HG02798 (cell line): ENCODE measurements around the gene GDPGP1.
"Not testable (repeated sequence)": the region's sequence is repeated elsewhere in the genome, so short reads cannot be mapped to it uniquely, and the experiment has no call there.

Experiments used
- ATAC-seq: cut with Tn5 transposase; IDR thresholded peaks from one replicate; pipeline ENCODE4 v1.9.1; 2021; ENCODE audit warnings: mild to moderate bottlenecking; ENCODE audit not compliant: unreplicated experiment, poor library complexity

The GDPGP1 gene

DNA sequence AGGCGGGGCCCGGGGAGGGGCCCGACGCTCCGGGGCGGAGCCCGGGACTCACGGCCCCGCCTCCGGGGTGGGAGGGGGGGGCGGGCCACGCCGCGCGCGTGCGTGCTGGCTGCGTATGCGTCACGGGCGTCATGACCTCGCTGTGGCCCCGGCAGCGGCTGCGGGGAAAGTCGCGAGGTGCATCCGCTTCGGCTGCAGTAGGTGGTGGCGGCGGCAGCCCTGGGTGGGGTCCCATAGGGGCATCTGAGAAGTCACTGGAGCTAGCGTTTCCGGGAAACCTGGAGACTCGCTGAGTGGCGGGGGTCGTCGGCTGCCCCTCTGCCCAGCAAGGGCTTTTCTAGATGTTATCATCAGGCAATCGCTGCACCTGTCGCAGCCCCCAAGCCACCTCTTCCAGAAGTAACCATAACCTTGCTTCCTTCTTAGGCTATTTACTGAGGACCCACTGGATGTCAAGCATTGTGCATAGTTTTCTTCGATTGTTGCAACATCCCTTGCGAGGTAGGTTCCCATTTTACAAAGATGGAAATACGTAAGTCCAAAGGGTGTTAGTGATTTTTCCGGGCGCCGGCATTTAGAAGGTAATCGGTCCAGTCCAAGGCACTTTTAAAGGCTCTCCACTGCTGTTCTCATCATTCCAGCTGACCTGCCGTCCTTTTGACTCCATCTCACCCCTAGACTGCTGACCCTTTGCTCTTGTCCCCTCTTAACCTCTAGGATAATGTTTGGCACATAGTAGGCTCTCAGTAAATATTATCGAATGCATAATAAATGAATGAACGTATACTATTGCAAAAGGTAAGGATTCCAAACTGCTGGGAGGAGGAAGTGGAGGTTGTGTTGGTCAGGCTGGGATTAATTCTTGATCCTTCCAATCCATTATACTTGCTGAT lies at the start of gene GDPGP1:
Gene GDPGP1 (plus strand): TSS at position 114 of the 893 bp plus-strand sequence. CDS start 6,700 bp downstream, outside the sequence.
- ATAC-seq: no peak

DNA sequence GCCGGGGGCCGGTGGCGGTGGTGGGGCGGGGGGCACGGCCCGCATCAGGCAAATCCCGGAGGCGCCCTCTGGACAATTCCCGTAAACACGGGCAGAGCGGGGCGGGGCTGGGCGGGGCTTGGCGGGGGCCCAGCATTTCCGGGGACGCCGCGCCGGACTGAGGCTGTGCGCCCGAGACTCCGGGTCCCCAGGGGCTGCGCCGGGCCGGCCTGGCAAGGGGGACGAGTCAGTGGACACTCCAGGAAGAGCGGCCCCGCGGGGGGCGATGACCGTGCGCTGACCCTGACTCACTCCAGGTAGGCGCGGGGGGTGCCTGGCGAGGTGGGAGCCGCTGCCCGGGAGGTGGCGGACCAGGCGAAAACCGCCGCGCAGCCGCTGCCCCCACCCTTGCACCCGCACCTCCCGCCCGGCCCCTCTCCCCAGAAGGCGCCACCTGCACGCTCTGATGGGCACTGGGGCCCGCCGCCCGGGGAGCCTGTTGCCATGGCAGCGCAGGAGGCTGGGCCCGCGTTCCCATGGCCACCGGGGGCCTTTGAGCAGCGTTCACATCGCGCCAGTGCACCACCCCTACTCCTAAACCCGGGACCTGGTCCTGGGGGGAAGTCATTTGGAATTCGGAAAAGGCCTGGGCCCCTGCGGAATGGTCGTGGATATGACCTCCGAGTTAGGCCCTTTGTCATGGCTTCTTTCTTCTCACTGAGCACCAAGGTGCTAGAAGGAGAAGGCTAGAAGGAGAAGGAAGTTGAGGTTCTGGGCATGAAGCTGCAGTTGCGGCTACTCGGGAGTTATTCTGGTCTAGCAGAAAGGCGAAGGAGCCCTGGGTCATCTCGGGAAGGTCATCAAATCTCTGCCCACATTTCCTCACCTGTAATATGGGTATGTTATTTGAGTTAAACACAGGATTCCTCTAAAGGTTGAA lies 49.0 kb upstream of the GDPGP1 start:
- peak; percentile 67 for ATAC-seq

DNA sequence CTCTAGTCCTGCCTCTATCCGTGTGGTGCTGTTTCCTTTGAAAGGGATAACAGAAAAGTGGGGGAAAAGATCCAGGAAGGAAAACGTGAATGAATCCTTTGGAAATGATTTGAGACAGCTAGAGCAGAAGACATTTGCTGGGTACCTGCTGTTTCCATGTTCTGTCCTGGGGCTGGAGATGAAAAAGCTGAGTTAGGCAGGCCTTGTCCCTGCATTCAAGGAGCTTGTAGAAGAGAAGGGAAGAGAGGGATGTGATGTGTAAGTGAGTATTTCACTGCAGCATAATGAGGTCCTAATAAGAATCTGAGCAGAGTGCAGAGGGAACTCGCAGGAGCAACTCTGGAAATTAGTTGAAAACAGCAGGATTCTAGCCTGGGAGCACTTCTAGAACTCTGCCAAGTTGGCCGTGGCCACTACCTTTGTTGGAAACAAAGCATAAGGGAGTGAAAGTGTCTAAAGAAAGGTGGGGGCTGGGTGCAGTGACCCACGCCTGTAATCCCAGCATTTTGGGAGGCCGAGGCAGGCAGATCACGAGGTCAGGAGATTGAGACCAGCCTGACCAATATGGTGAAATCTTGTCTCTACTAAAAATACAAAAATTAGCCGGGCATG lies 46.6 kb upstream of the GDPGP1 start:
- ATAC-seq: no peak

DNA sequence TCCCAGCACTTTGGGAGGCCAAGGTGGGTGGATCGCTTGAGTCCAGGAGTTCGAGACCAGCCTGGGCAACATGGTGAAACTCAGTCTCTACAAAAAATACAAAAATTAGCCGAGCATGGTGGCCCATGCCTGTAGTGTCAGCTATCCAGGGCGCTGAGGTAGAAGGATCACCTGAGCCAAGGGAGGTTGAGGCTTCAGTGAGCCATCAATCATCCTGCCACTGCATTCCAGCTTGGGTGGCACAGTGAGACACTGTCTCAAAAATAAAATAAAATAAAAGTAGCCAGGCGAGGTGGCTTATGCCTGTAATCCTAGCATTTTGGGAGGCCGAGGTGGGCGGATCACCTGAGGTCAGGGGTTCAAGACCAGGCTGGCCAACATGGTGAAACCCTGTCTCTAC lies 45.9 kb upstream of the GDPGP1 start:
- ATAC-seq: not testable (repeated sequence)

DNA sequence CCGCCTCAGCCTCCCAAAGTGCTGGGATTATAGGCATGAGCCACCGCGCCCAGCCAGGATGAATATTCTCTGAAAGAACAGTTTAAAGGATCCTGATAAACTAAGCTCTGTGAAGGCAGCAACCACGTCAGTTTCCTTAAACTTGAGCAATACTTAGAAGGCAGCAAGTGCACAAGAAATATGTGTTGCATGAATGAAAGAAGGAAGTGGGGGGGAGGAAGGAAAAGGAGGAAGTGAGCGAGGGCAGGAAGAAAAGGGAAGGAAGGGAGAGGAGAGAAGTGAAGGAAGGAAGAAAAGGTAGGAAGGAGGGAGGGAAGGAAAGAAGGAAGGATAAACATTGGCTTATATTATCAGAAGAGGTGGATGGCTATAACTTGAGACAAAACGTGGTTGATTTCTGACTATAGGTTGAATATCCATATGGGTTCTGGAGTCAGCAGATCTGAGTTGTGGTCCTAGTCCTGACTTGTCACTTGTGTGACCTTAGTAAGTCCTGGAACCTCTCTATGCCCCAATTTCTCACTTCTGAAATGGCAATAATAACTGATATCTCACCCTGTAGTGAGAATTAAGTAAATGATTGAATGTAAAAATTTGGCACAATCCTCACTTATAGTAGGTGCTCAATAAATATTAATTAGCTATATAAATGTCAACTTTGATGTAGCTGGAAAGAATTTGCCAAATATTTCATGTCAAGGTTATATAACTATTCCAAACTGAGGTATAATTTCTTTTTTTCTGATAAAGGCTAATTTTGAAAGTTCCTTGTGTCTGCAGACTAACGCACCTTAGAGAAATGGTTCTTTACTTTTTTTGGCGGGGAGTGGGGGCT lies 44.9 kb upstream of the GDPGP1 start:
- no peak for ATAC-seq

GRCh38 chr15:90189781-90190467 lies 44.1 kb upstream of the GDPGP1 start:
- no peak for ATAC-seq

DNA sequence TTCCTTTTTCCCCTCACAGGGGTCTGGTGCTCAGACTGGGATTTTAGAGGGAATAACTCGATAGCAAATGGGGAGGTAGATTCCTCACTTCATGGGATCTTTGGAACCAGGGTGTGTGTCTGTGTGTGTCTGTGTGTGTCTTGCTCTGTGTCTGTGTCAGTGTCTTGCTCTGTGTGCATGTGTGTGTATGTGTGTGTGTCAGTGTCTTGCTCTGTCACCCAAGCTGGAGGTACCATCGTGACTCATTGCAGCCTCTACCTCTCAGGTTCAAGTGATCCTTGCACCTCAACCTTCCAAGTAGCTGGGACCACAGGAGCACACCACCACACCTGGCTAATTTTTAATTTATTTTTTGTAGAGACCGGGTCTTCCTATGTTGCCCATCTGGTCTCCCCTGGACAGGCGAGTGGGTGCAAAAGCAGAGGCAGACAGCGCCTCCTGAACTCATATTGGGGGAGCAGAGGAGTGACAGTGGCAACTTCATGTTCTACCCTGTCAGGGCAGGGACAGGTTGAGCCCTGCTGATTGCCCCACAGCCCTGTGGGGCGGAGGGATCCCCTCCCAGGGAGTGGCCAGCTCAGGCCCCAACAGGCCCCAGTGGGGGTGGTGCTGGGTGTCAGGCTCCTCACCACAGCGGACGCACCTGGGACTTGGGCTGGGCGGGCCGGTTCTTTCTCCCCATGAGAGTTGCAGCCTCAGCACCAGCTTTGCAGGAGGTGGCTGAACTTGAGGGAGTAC lies 43.2 kb upstream of the GDPGP1 start:
- ATAC-seq: peak; percentile 73

DNA sequence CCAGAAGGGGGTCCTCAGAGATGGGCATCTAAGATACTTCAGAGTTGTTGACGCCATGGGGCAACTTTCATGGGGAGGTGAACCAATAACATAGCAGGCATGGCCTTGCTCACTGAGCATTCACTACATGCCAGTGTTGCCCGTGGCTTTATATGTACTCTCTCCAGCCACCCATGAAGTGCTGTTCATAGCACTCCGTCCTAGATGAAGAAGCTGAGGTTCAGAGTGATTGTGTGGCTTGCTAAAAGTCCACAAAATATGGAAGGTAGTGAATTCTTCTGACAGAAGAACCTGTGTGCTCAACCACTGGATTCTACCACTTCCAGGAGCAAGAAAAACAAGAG lies 42.7 kb upstream of the GDPGP1 start:
- peak; percentile 20 for ATAC-seq

DNA sequence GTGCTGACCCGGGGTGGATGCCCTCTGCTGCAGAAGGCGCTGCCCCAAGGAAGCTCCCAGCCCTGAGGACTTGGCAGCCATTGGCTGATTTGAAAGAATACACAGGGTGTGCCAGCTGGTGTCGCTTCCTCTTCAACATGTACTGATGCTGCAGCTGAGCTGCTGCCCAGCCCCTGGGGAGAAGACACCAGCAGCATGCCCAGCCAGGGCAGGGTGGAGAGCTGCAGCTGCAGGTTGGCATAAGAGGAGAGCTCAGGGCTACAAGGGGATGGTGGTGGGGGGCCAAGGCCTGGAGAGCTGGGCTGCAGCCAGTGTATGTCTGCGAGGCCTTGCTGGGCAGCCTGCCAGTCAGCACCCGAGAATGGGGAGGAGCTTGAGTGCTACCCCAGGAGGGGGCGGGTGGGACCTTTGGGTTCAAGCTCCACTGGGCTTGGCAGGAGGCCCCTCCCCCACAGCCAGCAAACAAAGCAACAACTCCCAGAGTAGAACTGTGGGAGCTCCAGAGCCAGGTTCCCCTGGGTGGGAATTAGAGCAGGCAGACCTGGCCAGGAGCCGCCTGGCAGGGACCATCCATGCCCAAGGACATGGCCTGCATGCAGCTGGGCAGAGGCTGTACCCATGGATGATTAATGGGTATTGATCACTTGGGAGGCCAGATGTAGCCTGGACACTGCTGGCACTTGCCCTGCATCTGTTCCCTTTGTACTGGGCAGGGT lies 42.1 kb upstream of the GDPGP1 start:
- peak; percentile 64 for ATAC-seq

DNA sequence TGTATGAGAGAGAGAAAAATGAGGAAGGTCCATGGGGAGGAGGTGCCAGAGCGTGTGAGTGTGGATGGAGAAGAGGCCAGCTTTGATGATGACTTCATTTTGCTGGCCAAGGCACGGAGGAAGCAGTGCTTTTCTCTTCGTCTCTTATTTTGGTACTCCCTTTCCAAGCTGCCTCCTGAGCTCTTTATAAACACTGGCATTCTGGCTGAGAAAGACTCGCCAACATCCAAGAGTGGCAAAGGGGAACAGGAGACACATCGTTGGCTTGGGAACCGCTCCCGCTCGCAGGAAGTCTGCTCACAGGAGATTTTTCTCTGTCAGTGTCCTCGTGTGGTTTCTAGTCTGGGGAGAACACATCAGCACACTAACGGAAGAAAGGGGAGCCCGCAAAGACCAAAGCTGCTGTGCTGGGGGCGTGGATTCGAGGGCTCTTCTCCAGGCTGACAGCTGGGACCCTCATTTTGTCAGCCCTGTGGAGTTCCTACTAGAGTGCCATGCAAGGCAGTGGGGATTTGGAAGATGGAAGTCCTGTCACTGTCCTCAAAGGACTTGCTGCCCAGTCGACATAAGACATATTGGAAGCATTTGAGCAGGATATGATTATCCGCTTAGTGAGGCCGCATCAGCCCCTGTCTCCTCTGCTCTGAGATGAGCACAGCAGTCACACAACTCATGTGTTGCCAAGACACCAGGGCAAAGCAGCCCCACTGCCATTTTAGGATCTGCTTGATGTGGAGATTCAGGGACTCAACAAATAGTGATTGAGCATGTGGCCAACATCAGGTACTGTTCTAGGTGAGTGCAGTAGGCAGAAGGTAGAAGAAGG lies 40.8 kb upstream of the GDPGP1 start:
- ATAC-seq: no peak

GRCh38 chr15:90194655-90195054 lies 39.4 kb upstream of the GDPGP1 start:
- ATAC-seq: no peak

DNA sequence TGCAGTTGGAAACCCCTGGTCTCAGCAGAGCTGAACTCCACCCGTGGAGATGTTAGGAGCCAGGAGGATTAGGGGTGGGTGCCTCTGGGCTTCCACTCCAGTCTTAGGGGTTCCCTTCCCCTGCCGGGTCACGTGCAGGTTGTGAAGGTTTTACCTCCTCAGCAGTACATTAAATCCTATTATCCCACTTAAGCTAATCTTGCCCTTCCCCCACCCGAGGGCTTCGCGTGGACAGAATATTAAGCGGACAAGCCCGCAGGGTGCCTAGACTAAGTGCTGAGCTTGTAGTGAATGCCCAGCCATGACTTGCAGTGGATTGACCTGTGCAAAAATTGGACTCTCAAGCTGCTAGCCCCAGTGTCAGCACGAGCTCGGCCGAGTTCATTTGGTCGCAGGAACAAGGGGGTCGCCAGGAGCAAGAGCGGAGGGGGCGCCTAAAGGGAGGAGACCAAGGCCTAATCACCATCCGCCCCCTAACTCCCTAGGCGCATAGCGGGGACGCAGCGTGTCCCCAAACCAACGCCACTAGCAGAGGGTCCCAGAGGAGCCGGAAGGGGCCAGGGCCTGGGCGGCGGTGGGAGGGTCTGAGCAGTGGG lies 33.4 kb upstream of the GDPGP1 start:
- ATAC-seq: peak; percentile 10

DNA sequence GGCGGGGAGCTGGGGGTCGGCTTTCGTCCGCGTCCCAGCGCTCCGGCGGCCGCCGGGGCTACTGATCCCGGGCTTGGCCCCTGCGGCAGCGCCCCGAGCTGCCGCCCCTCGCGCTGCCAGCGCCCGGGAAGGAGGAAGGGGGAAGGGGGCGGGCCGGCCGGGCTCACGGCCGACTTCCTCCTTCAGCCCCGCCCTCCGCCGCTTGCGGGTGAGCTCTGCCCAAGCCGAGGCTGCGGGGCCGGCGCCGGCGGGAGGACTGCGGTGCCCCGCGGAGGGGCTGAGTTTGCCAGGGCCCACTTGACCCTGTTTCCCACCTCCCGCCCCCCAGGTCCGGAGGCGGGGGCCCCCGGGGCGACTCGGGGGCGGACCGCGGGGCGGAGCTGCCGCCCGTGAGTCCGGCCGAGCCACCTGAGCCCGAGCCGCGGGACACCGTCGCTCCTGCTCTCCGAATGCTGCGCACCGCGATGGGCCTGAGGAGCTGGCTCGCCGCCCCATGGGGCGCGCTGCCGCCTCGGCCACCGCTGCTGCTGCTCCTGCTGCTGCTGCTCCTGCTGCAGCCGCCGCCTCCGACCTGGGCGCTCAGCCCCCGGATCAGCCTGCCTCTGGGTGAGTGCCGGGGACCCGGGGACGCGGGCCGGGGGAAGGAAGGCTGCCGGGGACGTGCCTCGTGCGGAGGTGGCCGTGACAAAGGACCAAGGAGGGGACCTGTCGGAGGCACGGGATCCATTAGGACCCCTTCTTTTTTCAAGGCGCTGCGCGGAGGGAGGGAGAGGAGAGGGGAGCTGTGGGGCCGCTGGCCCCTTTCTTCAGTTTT lies 32.7 kb upstream of the GDPGP1 start, which contains the start of gene SEMA4B:
Gene SEMA4B (plus strand): TSS at position 201 of the 814 bp plus-strand sequence. CDS start 249 bp downstream, at position 450.
- ATAC-seq: peak; percentile 82

DNA sequence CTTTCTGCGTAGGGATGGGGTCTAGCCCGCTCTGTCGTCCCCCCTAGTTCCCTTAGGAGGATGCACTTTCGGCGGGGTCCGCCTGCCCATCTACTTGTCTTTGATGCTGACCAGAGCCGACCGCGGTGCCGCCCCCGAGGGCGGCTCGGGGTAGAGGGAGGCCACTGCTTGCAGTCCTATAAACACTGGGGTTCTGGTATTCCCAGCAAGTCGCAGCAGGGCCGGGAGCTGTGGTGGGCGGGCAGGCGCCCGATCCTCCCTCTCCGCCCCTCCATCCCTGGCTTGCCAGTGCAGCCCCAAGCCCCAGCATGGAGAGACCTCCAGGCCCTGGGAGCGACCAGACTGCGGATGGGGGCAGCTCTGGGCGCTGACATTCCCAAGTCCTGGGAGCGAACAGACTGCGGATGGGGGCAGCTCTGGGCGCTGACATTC lies 32.0 kb upstream of the GDPGP1 start:
- no peak for ATAC-seq

- no peak for ATAC-seq
Measured at GRCh38 chr15:90202929-90203328, 31.1 kb upstream of the GDPGP1 start.

DNA sequence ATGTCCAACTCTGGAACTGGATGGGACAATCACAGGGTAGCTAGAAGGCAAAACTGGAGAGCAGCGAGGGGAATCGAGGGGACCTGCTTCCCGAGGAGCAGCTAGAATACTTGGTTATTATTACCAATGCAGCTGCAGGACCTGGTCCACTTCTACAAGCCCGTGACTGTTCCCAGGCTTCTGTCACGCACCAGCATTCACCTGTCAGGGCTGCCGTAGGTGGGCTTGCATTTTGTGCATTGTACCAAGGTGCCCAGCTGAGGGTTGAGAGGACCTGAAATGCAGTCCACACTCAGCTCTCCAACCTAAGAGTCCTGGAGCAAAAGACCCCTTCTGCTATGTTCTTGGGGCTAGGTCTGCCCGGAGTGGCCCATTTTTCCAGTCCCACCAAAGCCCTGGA lies 30.5 kb upstream of the GDPGP1 start:
- ATAC-seq: no peak
